Renal cortex interstitium (tissue), 11 donors: ENCODE measurements around the gene C10orf90. TPM values are rescaled to one million over a fixed set of nuclear protein-coding genes. Genes with fewer than 3 reads are reported as not detected.

ENCODE experiments used
- DNase-seq, 11 donors: peaks; one replicate each; pipeline ENCODE4 v3.0.0-alpha.2; 2013; ENCODE audit warnings: low read depth in 9 of 11, low spot score in 4 of 11; ENCODE audit errors: extremely low read depth in 1 of 11
- polyA plus RNA-seq, 3 donors: library from polyadenylated mRNA; unstranded; fragments of 120-200 nt; gene quantifications; one replicate each; pipeline ENCODE4 v1.2.1, GENCODE V29; 2013; ENCODE audit not compliant: insufficient read length in 3 of 3

Gene C10orf90
- polyA plus RNA-seq, 3 donors = 0.52 to 0.70 (median 0.70) TPM

DNA sequence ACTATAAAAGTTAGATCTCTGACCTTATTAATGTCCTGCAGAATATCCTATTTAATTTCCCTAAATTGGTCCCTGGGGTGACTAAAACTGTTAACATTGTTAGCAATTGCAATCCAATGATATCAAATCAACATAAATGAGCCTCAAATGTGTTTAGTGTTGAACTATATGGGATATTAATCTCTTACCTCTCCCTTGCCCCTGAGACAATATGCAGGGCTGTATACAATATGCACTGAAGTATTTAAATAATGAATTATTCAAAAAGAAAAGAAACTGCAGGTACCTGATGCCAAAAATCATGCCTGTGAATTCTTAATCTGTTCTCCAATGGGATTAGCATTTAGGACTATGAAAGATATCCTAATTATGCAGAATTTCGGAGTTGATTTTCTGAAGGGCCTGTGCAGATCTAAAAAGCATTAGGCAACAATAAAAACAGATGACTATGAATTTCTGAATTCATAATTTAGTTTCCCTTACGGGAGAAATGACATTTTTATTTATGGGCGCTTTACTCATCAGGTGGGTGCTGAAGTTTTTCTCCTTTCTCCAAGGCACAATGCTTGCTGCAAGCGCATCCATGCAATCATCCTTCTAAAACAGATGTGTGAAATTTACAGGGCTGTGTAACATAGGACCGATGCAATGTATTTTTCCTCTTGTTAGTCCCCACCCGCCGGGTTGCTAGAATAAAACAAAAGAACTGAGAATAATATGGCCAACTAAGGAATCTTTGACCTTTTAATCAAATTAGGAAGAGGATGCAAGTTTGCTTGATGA, 5.4 kb upstream of the C10orf90 start:
- no peak for DNase-seq

DNA sequence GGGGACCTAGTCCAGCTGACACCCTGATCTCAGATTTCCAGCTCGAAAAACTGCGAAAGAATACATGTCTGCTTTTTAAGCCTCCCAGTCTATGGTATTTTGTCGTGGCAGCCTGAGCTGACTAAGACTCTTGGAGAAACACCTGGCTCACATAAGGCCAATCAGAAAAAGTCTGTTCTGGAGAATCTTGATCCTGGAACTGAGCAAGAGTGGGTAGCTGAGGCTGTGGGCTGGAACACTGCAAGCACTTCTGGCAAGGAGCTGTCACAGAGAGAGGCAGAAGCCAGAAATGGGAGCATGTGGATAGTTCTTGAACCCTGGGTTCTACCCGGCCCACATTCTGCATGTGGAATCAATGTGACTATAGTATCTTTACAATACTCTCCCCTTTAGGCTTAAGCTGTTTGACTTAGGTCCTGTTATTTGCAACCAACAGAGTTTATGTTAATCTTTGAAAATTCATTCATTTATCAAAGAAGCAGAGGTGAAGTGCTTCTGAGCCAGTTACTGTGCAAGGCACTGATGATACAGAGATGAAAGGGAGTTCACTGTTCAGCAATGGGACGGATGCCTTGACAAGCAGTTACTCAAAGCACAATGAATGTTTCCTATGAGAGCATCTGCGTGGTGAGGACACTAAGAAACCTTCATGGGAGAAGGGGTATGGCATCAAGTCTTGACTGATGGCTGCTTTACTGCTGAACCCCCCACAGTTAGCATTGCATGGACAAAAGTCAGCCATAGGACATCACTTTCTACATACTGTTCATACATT, 4.4 kb upstream of the C10orf90 start:
- no peak for DNase-seq

DNA sequence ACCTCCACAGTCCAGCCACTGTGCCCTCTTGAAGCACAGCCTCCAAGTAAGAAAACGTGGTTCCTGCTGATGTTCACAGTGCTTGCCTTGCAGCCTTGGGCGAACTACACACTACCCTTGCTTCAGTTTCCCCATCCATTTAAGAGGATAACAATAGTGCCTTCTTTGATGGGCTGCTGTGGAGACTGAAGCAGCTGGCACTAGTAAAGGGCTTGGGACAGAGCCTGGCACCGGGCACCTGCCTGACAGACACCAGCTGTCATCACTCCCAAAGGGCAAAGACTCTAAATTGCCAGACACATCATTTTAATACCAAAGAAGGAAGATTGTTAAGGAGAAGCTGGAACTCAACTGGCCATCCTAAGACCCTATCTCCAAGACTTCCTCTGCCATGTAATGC, 3.1 kb upstream of the C10orf90 start:
- no peak for DNase-seq

DNA sequence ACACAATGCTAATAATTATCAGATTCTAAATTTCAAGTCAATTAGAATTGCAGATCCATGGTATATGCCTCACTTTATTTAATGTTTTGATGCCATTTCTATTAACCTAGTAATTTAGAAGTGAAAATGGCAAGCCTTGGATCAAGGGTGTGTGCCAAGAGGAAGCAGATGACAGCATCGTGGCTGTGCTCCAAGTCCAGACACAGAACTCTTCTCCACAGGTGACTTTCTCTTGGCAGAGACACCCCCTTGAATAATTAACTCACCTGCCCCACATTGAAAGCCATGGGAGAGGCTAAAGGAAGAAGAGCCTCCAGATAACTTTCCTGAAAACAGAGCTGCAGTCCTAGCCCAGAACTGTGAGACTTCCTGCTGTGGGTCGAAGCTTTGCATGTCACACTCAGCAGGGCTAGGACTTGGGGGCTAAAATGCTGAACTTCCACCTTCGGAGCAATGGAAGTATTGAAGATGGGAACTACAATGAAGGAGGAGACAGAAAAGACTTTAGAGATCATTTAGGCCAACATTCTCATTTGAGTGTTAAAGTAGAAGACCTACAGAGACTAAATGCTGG, 996 bp upstream of the C10orf90 start:
- no peak for DNase-seq

DNA sequence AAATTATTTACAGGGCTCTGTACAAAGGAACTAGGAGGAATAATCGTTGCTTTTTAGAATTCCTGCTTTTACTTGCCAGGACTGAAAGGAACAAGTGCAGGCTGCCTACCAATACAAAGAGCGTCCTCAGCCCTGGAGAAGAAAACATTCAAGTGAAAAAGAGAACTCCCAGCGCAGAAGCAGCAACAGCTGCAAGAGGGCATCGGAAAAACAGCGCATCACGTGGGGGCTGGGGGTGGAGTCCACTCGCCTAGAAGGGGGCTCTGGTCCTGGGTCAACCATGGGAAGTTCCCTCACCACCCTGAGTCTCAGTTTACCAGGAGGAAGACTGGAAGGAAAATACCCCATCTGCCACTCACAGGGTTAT, 385 bp upstream of the C10orf90 start:
- DNase-seq = no peak

DNA sequence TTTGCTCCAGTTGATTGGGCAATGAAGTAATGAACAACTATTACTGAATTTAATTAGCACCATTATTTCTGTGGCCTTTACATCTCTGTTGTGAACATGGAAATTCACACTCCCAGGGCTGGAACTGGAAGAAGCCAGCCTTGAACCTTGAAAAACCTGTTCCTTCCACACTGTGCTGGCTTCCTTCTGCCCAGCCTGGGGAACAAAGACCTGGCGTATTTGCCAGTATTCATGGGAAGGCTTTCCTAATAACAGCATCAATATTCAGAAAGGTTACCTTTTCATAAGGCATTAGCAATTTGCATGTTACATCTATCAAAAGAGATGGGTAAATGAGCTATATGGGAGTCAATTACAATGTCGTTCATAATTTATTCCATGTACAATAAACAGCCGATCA, 1.3 kb downstream of the C10orf90 start:
- no peak for DNase-seq

DNA sequence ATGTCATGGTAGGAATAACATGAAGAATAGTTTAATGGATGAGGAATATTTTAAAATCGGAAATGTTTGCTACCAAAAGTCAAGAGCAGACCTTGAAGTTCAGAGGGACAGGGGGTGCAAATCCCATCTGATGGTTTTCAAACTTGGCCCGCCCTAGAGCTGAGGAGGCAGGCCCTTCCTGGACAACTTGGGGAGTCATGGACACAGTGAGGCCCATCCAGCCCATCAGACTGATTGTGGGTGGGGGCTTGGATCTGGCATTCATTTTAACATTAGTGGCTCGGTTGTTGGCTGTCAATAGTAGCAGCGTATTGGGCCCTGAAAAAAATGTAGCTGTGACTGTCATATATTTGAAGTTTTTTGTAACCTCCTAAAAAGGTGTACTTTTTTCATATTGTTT, 2.0 kb downstream of the C10orf90 start:
- DNase-seq = no peak

DNA sequence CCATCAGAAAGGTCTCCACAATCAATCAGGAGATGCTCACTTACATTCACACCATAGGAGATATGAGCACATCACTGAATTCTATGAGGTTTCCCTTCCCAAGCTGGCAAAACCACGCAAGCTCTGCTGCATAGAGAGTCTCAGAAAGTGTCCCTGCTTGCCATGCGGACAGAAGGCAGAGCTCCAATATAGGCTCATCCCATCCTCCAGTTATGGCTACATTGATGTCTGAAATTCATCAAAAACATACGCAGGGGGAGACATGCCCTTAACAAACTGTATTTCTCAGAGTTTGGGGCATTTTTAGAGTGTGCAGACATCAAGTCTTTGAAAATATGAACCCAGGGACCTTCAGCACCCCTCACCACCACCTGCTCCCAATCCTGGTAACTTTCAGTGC, 2.9 kb downstream of the C10orf90 start:
- DNase-seq = no peak

DNA sequence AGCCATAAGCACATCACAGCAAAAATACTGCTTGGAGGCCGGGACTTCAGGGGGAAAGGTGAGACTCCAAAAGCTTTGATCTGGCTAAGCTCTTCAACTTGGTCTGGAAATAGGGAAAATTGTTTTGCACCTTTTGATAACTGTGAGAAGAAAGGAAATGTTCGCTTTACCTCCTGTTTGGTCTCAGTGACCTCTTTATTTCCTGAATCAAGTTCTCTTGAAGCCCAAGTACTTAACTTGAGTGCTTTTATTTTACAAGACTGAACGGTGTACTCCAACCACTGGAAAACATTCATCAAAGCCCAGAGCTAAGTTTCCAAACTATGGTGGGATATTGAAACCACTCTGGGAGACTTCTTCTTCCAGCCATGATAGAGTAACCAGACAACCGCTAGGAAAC, 5.3 kb downstream of the C10orf90 start:
- no peak for DNase-seq

DNA sequence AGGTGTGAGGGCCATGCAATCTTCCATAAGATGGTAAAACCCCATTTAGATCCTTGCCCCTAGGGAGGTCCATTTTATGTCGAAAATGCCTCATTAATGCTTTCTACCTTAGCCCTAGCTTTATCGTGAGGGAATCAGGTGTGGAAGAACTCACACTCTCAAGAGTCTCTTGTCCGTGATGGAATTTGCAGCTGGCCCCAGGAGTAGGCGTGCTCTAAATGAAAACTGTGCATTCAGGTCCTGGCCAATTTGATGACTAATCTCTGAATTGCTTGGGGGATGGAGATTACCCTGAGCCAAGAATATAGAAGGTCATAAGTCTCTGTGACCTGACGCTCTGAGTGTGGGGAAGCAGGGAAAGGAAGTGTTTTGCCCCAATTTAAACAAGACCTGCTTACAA, 6.6 kb downstream of the C10orf90 start:
- DNase-seq = no peak

DNA sequence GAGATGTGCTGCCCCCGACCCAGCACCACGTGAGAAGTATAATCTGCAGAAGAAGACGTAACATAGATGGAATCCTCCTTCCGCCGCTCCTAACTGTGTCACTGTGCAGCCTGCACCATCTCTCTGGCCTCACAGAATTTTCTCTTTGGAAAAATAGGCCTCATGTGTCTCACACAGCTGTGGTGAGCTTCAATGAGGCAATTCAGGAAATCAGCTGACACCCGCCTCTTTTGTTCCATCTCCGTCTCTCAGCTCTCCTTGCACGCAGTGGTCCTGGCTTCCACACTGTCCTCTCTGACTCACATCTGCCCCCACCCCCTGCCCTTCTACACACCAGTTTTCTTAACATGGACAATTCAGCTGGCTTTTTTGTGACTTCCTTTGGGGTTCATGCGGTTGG, 7.2 kb downstream of the C10orf90 start:
- no peak for DNase-seq

DNA sequence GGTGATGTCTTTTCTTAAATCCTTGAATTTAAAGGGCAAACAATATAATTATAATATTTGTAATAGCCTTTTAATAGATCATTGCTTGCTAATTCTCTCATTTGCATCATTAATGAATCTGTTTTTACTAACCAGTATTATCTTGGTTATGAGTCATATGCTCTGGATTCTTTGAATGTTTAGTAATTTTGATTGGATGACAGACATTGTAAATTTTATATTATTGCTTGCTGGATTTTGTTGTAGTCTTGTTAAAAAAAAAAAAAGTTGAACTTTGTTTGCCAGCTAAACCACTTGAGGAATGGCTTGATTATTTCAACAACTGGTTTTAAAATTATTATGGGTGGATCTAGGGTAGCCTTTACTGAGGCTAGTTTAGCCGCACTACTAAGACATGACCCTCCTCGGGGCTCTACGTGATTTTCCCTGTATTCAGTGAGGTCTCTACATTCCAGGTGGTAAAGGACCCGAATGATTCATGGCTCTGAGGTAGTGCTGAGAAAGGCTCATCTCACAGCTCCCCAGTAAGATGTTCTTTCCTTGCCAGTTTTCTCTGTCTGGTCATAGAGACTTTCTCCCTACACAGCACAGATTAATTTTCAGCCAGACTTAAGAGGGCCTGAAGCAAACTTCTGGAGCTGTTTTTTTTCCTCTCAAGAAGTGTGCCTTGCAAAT, 8.5 kb downstream of the C10orf90 start:
- no peak for DNase-seq

DNA sequence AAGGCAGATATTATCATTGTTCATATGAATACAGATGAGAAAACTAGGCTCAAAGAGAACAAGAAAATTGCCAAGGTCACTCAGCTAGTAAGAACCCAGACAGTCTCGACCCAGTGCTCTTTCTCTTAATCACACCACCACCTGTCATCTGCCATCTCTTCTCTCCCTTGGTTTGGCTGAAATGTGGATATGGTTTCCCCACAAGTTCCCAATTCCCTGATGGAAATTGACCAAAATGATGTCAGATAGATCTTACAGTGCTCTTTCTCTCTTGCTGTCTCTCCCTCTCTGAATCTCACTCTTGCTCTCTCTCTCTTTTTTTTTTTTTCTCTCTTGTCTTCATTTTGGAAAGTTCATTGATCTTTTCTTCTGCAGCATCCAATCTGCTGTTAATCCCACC, 9.1 kb downstream of the C10orf90 start:
- no peak for DNase-seq

DNA sequence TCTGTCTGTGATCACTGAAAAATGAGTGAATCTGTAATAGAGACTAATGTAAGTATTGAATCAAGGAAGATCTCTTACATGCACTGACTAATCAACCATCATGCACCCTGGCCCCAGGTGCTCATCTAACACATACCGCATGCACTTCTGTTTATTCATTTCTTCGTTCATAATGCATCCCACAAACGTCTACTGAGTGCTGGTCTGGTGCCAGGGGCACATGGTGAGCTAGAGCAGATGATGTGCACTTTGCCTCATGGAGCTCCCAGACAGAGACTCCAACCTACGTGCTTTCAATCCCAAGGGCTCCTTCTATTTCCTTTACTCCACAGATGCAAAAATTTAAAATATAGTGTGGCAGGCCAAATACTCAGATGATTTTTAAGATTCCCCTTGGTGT, 10.7 kb downstream of the C10orf90 start:
- DNase-seq = no peak

DNA sequence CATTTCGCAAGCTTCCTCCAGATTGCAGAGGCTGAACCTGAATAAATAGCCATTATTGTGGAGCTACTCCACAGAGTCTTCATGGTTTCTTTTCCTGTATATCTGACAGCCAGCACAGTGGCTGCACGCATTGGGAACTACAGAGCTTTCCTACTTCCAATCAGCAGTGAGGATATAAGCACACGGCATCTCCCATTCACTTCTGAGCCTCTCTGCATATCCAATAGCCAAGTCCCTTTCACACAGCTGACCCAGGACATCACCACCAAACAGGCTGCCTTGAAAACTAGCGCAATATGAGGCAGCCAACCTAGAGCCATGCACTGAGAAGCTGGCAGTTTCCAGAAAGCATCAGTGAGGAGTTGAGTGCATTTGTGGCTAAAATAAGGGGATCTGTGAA, 11.6 kb downstream of the C10orf90 start:
- no peak for DNase-seq

DNA sequence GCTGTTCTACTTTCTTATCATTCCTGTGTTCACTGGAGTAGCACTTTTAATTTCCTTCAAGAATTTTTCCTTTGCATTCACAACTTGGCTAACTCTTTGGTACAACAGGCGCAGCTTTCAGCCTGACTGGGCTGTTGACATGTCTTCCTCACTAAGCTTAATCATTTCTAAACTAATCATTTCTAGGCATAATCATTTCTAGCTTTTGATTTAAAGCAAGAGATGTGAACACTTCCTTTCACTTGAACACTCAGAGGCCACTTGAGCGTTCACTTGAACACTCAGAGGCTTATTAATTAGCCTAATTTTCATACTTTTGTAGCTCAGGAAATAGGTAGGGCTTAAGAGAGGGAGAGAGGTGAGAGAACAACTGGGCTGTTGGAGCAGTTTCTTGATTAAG, 15.9 kb downstream of the C10orf90 start:
- no peak for DNase-seq

DNA sequence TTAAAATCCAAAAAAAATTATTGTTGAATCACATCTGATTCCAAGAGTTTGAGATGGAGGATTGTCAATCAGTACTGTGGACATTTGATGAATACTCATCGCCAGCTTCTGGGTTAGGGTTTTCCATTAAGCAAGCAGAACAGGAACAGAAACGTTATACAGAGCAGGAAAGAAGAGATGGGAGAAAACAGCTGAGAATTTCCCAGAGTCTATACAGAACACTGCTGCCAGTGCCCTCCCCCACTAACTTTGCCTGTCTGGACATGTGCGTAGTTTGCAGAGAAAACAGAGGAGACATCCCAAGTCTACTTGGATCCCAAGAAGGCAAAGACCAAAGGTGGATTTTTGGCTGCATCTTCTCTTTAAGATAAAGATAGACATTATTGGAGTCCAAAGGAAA, 19.0 kb downstream of the C10orf90 start:
- DNase-seq = no peak

DNA sequence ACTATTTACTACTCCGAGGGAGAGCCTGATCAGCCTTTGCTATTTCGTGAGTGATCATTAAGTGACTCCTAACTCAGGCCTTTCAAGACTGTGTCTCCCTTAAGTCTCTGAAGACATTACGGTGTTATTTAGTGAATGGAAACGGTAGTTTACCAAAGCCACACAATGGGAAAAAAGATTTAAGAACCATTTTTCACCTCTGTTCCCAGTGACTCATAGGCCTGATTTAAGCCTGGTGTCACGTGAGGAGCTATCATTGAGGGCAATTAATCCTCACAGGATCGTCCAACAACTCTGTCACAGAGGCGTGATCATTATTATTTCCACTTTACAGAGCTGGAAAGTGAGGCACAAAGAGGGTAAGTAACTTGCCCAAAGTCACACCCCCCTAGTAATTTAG, 20.3 kb downstream of the C10orf90 start:
- DNase-seq = no peak

DNA sequence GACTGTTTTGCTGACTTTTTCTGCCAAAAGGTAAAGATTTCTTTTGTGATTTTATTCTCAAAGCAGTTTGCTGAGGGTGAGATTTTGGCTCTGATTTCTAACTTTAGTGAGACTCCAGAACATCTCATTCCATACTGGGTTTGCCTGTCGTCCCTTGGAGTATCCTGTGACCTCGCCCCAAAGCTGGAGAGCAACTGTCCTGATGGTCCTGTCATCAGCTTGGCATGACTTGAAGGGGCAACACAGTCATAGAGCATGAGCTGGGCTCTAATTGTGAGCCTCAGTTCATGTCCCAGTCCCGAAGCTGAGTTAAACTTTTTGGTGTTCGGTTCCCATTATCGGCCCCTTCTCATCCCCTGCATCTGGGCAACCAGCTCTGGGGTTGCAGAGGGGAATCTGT, 23.4 kb downstream of the C10orf90 start:
- DNase-seq = no peak

DNA sequence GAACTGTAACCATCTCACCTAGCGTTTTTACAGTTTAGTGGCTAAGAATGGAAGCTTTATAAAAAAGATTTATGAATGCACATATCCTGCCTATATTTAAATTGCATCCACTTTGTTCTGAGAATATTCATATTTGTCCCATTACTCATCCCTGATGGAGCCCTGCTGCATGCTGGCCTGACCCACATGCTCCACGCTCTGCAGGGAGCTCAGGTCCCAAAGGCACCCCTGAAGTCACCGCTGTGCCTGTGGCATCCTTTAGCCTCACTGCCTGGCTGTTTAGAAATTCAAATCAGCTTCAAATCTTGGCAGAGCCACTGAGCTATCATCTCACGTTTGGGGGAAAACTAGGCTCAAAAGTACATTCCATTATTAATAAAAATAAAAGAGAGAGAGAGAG, 24.4 kb downstream of the C10orf90 start:
- DNase-seq = no peak
